ENCODE data around the gene FTO. TPM values are rescaled to one million over a fixed set of nuclear protein-coding genes. Genes with fewer than 3 reads are reported as not detected.

The FTO gene
- total and polyA plus RNA-seq, 2 of the 13 experiments (the other 11 are each of a cell fraction or from before 2014, with no cell fraction given) = 41.6 to 55.8 TPM

GRCh38 chr16:54171626-54172537 is 467.9 kb downstream of the FTO start (continued):
- TF ChIP-seq PITX1 (CRISPR knock-in tag; IDR thresholded peaks at IDR 0.05) (no peak), ZBTB7A (CRISPR knock-in tag; IDR thresholded peaks at IDR 0.05) (no peak), GZF1 (CRISPR knock-in tag; IDR thresholded peaks at IDR 0.05) (no peak), THYN1 (CRISPR knock-in tag; IDR thresholded peaks at IDR 0.05; ENCODE audit: borderline replicate concordance, low read depth) (no peak), SRF (IDR thresholded peaks at IDR 0.05; ENCODE audit: low read depth, low read length) (no peak), KLF6 (CRISPR knock-in tag; IDR thresholded peaks at IDR 0.05) (no peak), ZNF296 (CRISPR knock-in tag; conservative IDR thresholded peaks at IDR 0.05) (no peak), SOX5 (CRISPR knock-in tag; IDR thresholded peaks at IDR 0.05; ENCODE audit: borderline replicate concordance) (peak; percentile 76; the same call in 1 of the 2 replicates), RXRB (CRISPR knock-in tag; IDR thresholded peaks at IDR 0.05; ENCODE audit: borderline replicate concordance) (peak; percentile 29; the same call in 1 of the 2 replicates), ZSCAN20 (CRISPR knock-in tag; IDR thresholded peaks at IDR 0.05; ENCODE audit: borderline replicate concordance) (no peak), SMAD3 (CRISPR knock-in tag; IDR thresholded peaks at IDR 0.05) (no peak), CENPBD1 (CRISPR knock-in tag; IDR thresholded peaks at IDR 0.05; ENCODE audit: borderline replicate concordance, low read depth) (no peak), KDM5A (IDR thresholded peaks at IDR 0.05; ENCODE audit: borderline replicate concordance, low read length) (no peak), SMARCC2 (IDR thresholded peaks at IDR 0.05) (no peak), CCDC6 (CRISPR knock-in tag; IDR thresholded peaks at IDR 0.05) (no peak), ZSCAN21 (CRISPR knock-in tag; IDR thresholded peaks at IDR 0.05; ENCODE audit: borderline replicate concordance) (no peak), ZNF329 (CRISPR knock-in tag; IDR thresholded peaks at IDR 0.05; ENCODE audit: low read depth) (no peak), SRY (CRISPR knock-in tag; IDR thresholded peaks at IDR 0.05) (no peak), ZNF83 (CRISPR knock-in tag; IDR thresholded peaks at IDR 0.05; ENCODE audit: borderline replicate concordance) (no peak), ZNF12 (CRISPR knock-in tag; IDR thresholded peaks at IDR 0.05) (no peak), DNMT3B (CRISPR knock-in tag; conservative IDR thresholded peaks at IDR 0.05) (no peak), RNF219 (CRISPR knock-in tag; IDR thresholded peaks at IDR 0.05) (no peak), STAG1 (CRISPR knock-in tag; IDR thresholded peaks at IDR 0.05) (0 out of 2 replicates have a peak, but pooled peaks have one; percentile 17), TEAD2 (CRISPR knock-in tag; IDR thresholded peaks at IDR 0.05) (no peak)
- TF ChIP-seq, protein P1, sequence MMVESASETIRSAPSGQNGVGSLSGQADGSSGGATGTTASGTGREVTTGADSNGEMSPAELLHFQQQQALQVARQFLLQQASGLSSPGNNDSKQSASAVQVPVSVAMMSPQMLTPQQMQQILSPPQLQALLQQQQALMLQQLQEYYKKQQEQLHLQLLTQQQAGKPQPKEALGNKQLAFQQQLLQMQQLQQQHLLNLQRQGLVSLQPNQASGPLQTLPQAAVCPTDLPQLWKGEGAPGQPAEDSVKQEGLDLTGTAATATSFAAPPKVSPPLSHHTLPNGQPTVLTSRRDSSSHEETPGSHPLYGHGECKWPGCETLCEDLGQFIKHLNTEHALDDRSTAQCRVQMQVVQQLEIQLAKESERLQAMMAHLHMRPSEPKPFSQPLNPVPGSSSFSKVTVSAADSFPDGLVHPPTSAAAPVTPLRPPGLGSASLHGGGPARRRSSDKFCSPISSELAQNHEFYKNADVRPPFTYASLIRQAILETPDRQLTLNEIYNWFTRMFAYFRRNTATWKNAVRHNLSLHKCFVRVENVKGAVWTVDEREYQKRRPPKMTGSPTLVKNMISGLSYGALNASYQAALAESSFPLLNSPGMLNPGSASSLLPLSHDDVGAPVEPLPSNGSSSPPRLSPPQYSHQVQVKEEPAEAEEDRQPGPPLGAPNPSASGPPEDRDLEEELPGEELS (CRISPR knock-in tag; IDR thresholded peaks at IDR 0.05) = peak; percentile 79
- TF ChIP-seq, protein P2, sequence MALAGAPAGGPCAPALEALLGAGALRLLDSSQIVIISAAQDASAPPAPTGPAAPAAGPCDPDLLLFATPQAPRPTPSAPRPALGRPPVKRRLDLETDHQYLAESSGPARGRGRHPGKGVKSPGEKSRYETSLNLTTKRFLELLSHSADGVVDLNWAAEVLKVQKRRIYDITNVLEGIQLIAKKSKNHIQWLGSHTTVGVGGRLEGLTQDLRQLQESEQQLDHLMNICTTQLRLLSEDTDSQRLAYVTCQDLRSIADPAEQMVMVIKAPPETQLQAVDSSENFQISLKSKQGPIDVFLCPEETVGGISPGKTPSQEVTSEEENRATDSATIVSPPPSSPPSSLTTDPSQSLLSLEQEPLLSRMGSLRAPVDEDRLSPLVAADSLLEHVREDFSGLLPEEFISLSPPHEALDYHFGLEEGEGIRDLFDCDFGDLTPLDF (CRISPR knock-in tag; IDR thresholded peaks at IDR 0.05) = no peak
